Hematopoietic multipotent progenitor cell treated with erythropoietin and hydrocortisone succinate and interleukin-3 and kit ligand, for 8 days (in vitro differentiated cells): ENCODE measurements around the gene NISCH.
"Not testable (repeated sequence)": the region's sequence is repeated elsewhere in the genome, so short reads cannot be mapped to it uniquely, and the experiment has no call there.

Source experiments
- DNase-seq: peaks from one replicate; pipeline ENCODE4 v3.0.0-alpha.2; 2015

NISCH gene

GRCh38 chr3:52517796-52518722 is 62.7 kb downstream of the NISCH start:
- no peak for DNase-seq

GRCh38 chr3:52518723-52519444 is 63.5 kb downstream of the NISCH start:
- DNase-seq: no peak

GRCh38 chr3:52519445-52520140 is 64.2 kb downstream of the NISCH start:
- DNase-seq: no peak

- DNase-seq: no peak
Measured at GRCh38 chr3:52520141-52520667, 64.8 kb downstream of the NISCH start.

- DNase-seq: no peak
Measured at GRCh38 chr3:52520716-52521487, 65.5 kb downstream of the NISCH start.

- DNase-seq: no peak
Measured at GRCh38 chr3:52521488-52521824, 66.1 kb downstream of the NISCH start.

- DNase-seq: no peak
Measured at GRCh38 chr3:52521881-52522650, 66.7 kb downstream of the NISCH start.

- no peak for DNase-seq
Measured at GRCh38 chr3:52522651-52523251, 67.3 kb downstream of the NISCH start.

GRCh38 chr3:52523386-52524257 is 68.2 kb downstream of the NISCH start:
- DNase-seq: no peak

- no peak for DNase-seq
Measured at GRCh38 chr3:52524258-52524751, 68.9 kb downstream of the NISCH start.

- DNase-seq: no peak
Measured at GRCh38 chr3:52524752-52525679, 69.6 kb downstream of the NISCH start.

GRCh38 chr3:52525680-52526561 is 70.5 kb downstream of the NISCH start:
- no peak for DNase-seq

- DNase-seq: not testable (repeated sequence)
Measured at GRCh38 chr3:52526671-52527038, 71.3 kb downstream of the NISCH start.

GRCh38 chr3:52527039-52527731 is 71.8 kb downstream of the NISCH start:
- DNase-seq: no peak

- DNase-seq: no peak
Measured at GRCh38 chr3:52527732-52528585, 72.6 kb downstream of the NISCH start.
